Esophagus muscularis mucosa (tissue), 4 donors: Measurements from ENCODE around the gene GNG13. TPM values are rescaled to one million over a fixed set of nuclear protein-coding genes. Genes with fewer than 3 reads are reported as not detected.

Experiments used
- DNase-seq: peaks from one replicate; pipeline ENCODE4 v3.0.0-alpha.2; 2017; ENCODE audit errors: extremely low spot score
- H3K27ac ChIP-seq, 4 donors: fragments of 200-600 bp; sonication (generic); replicated peaks in 1 of 4; 1 replicate in 3 of 4; 2 replicates in 1 of 4; pipeline ENCODE4 v1.5.1; 2016 to 2019; ENCODE audit warnings: mild to moderate bottlenecking in 1 of 4
- H3K27me3 ChIP-seq, 4 donors: fragments of 200-600 bp; sonication (generic); one replicate each; pipeline versions ENCODE4 v1.5.1 to v1.6.0; 2016 to 2019
- H3K36me3 ChIP-seq, 4 donors: fragments of 200-600 bp; sonication (generic); one replicate each; pipeline ENCODE4 v1.5.1; 2016 to 2019
- H3K4me1 ChIP-seq, 4 donors: fragments of 200-600 bp; sonication (generic); one replicate each; pipeline ENCODE4 v1.5.1; 2016 to 2019
- H3K4me3 ChIP-seq, 4 donors: fragments of 200-600 bp; sonication (generic); 1 replicate in 2 of 4; 2 replicates in 2 of 4; pipeline ENCODE4 v1.5.1; 2016 to 2019; ENCODE audit warnings: mild to moderate bottlenecking in 4 of 4, moderate library complexity in 1 of 4
- H3K9me3 ChIP-seq, 4 donors: fragments of 200-600 bp; sonication (generic); 1 replicate in 3 of 4; 2 replicates in 1 of 4; pipeline ENCODE4 v1.5.1; 2016 to 2019
- CTCF ChIP-seq, 3 experiments: fragments of 200-600 bp in 2 of 3; fragments of 450-650 bp in 1 of 3; sonication (generic) in 2 of 3; IDR thresholded peaks; one replicate each; pipeline ENCODE4 v1.5.1; 2017 to 2019; ENCODE audit warnings: antibody characterized with exemption in 3 of 3, mild to moderate bottlenecking in 2 of 3, moderate library complexity in 1 of 3
- EP300 ChIP-seq: sonication (generic); formaldehyde crosslinking; IDR thresholded peaks from one replicate; pipeline ENCODE4 v1.6.1; 2017; ENCODE audit warnings: antibody characterized with exemption
- POLR2A ChIP-seq: fragments of 450-650 bp; IDR thresholded peaks from one replicate; pipeline ENCODE4 v1.6.1; 2017; ENCODE audit warnings: antibody characterized with exemption, moderate library complexity, mild to moderate bottlenecking, low read depth
- POLR2AphosphoS5 ChIP-seq, 2 donors: sonication (generic); formaldehyde crosslinking; IDR thresholded peaks; one replicate each; pipeline ENCODE4 v1.6.1; 2017; ENCODE audit warnings: antibody characterized with exemption in 2 of 2
- WGBS: methylation state at CpG from one replicate; pipeline ENCODE4 v1.1.5; 2018; 5-methylcytosine and 5-hydroxymethylcytosine counted together
- intact Hi-C: fragments of 100-400 bp; cut with DNase I; formaldehyde crosslinking; loops from one replicate; pipeline ENCODE4 v1.15.1; 2023
- total RNA-seq, 4 donors: library from RNA; depleted of rRNA; stranded (reverse); fragments of >200 nt; gene quantifications; one replicate each; pipeline versions ENCODE4 v1.1.0 to v1.2.1, GENCODE V29; 2016

The GNG13 gene
- total RNA-seq, 4 donors from 2014 or later, result not detected

GRCh38 chr16:802914-803753 is 2.6 kb upstream of the GNG13 start:
- peaks cover 0 to 77% (median 28%) of the 10 kb centered on the region in 4 donors for H3K27me3 ChIP-seq
- 72% methylated on average over 19 of the region's 33 CpGs for WGBS

GRCh38 chr16:802461-802860 is 1.9 kb upstream of the GNG13 start:
- Histone ChIP-seq H3K27me3 (peaks cover 0 to 84% (median 28%) of the 10 kb centered on the region in 4 donors), H3K4me3 (no peak overlapping the region), H3K4me1 (peaks cover 5 to 29% (median 16%) of the 10 kb centered on the region in 4 donors), H3K27ac (no peak overlapping the region), H3K9me3 (no peaks in the 10 kb centered on the region), H3K36me3 (no peaks in the 10 kb centered on the region)
- no peak for DNase-seq
- TF ChIP-seq POLR2A, result no peak
- no peak for TF ChIP-seq CTCF (IDR thresholded peaks at IDR 0.05)
- no peak for TF ChIP-seq EP300
- no peak for TF ChIP-seq POLR2AphosphoS5 (IDR thresholded peaks at IDR 0.05)
- intact Hi-C loops, result no loop called here
- WGBS, result 80% methylated on average over 1 of the region's 7 CpGs

More at GRCh38 chr16:802914-803753, 2.6 kb upstream of the GNG13 start:
- intact Hi-C loops, result no loop called here
- H3K9me3 ChIP-seq, result no peaks in the 10 kb centered on the region
- H3K4me3 ChIP-seq, result no peak overlapping the region
- no peak for DNase-seq
- TF ChIP-seq POLR2A, result no peak
- TF ChIP-seq POLR2AphosphoS5 (IDR thresholded peaks at IDR 0.05), result no peak
- no peak for TF ChIP-seq CTCF (IDR thresholded peaks at IDR 0.05)
- TF ChIP-seq EP300, result no peak
- peaks cover 5 to 32% (median 19%) of the 10 kb centered on the region in 4 donors for H3K4me1 ChIP-seq
- no peaks in the 10 kb centered on the region for H3K36me3 ChIP-seq
- H3K27ac ChIP-seq, result no peak overlapping the region

GRCh38 chr16:801584-802363 is 1.2 kb upstream of the GNG13 start:
- no peaks in the 10 kb centered on the region for H3K36me3 ChIP-seq
- H3K4me3 ChIP-seq, result no peak overlapping the region
- no peak for TF ChIP-seq POLR2AphosphoS5 (IDR thresholded peaks at IDR 0.05)
- no peak for TF ChIP-seq POLR2A
- no peak for TF ChIP-seq EP300
- no peak for TF ChIP-seq CTCF (IDR thresholded peaks at IDR 0.05)
- intact Hi-C loops, result no loop called here
- H3K27me3 ChIP-seq, result peaks cover 0 to 91% (median 28%) of the 10 kb centered on the region in 4 donors
- H3K4me1 ChIP-seq, result peaks cover 2 to 24% (median 12%) of the 10 kb centered on the region in 4 donors
- H3K27ac ChIP-seq, result no peak overlapping the region
- DNase-seq, result no peak
- no peaks in the 10 kb centered on the region for H3K9me3 ChIP-seq
- 69% methylated on average over 10 of the region's 22 CpGs for WGBS

GRCh38 chr16:800834-801511 is 439 bp upstream of the GNG13 start:
- H3K4me1 ChIP-seq, result peaks cover 0 to 16% (median 5%) of the 10 kb centered on the region in 4 donors
- no peak for TF ChIP-seq CTCF (IDR thresholded peaks at IDR 0.05)
- no peak for TF ChIP-seq POLR2AphosphoS5 (IDR thresholded peaks at IDR 0.05)
- TF ChIP-seq EP300, result no peak
- no peak for TF ChIP-seq POLR2A
- no peaks in the 10 kb centered on the region for H3K9me3 ChIP-seq
- no peak for DNase-seq
- no peak overlapping the region for H3K27ac ChIP-seq
- WGBS, result 20% methylated on average over 3 of the region's 17 CpGs
- no peak overlapping the region for H3K4me3 ChIP-seq
- intact Hi-C loops, result no loop called here
- H3K36me3 ChIP-seq, result no peaks in the 10 kb centered on the region
- H3K27me3 ChIP-seq, result peaks cover 0 to 99% (median 28%) of the 10 kb centered on the region in 4 donors
